Astrocyte of the spinal cord (primary cell): ENCODE results near the gene SRPK1.
"Not testable (repeated sequence)": the region's sequence is repeated elsewhere in the genome, so short reads cannot be mapped to it uniquely, and the experiment has no call there.

Experiments
- DNase-seq: peaks from one replicate; pipeline ENCODE4 v3.0.0; 2011; ENCODE audit warnings: low read depth, low spot score
- H3K4me3 ChIP-seq: 2 replicates; pipeline ENCODE4 v1.5.1; 2011; ENCODE audit warnings: low read depth, mild to moderate bottlenecking, low read length, moderate library complexity
- in situ Hi-C: cut with HindIII; loops from 2 replicates; pipeline ENCODE4 v1.10.0; 2017; ENCODE audit warnings: low sequenced_read_pairs
- TF ChIP-seq, protein P1 (sequence below): IDR thresholded peaks from 2 replicates; pipeline ENCODE4 v1.5.1; 2012; ENCODE audit warnings: low read depth, mild to moderate bottlenecking, low read length, inconsistent platforms

Gene SRPK1

GRCh38 chr6:35911871-35912653 is 8.8 kb downstream of the SRPK1 start:
- peak; percentile 33 for DNase-seq
- in situ Hi-C loops, result no loop called here
- TF ChIP-seq, protein P1, sequence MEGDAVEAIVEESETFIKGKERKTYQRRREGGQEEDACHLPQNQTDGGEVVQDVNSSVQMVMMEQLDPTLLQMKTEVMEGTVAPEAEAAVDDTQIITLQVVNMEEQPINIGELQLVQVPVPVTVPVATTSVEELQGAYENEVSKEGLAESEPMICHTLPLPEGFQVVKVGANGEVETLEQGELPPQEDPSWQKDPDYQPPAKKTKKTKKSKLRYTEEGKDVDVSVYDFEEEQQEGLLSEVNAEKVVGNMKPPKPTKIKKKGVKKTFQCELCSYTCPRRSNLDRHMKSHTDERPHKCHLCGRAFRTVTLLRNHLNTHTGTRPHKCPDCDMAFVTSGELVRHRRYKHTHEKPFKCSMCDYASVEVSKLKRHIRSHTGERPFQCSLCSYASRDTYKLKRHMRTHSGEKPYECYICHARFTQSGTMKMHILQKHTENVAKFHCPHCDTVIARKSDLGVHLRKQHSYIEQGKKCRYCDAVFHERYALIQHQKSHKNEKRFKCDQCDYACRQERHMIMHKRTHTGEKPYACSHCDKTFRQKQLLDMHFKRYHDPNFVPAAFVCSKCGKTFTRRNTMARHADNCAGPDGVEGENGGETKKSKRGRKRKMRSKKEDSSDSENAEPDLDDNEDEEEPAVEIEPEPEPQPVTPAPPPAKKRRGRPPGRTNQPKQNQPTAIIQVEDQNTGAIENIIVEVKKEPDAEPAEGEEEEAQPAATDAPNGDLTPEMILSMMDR, result no peak
- no peak overlapping the region for H3K4me3 ChIP-seq

GRCh38 chr6:35909571-35909970 is 11.3 kb downstream of the SRPK1 start:
- DNase-seq, in situ Hi-C loops, H3K4me3 ChIP-seq: not testable (repeated sequence)

- H3K4me3 ChIP-seq, in situ Hi-C loops, DNase-seq: not testable (repeated sequence)
These were observed 12.0 kb downstream of the SRPK1 start for GRCh38 chr6:35908753-35909401.

- in situ Hi-C loops, result no loop called here
- DNase-seq, result no peak
- TF ChIP-seq, protein P1, result no peak
- no peak overlapping the region for H3K4me3 ChIP-seq
These were observed 13.1 kb downstream of the SRPK1 start for GRCh38 chr6:35907750-35908149.

- no peak overlapping the region for H3K4me3 ChIP-seq
- no peak for DNase-seq
- in situ Hi-C loops, result no loop called here
- TF ChIP-seq, protein P1, result no peak
These were observed 14.4 kb downstream of the SRPK1 start for GRCh38 chr6:35906499-35906846.

DNA sequence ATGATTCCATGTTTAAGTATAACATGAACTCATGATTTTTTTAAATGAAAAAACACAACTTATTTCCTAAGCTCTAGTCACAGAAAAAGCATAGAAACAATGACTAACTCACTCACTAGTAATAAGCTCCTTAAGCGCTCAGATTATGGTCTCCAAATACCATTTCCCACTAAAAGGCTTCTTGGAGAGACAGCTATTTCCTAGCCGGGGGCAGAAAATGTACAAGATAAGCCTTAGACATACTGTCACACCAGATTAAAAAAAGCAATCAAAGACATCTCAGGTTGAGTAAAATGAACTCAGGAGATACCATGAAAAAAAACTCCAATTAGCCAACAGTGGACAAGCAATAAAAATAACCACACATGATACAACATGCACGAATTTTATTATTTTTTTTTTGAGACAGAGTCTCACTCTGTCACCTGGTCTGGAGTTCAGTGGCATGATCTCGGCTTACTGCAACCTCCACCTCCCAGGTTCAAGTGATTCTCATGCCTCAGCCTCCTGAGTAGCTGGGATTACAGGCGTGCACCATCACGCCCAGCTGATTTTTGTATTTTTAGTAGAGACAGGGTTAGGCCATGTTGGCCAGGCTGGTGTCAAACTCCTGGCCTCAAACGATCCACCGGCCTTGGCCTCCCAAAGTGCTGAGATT is 14.9 kb downstream of the SRPK1 start:
- no peak overlapping the region for H3K4me3 ChIP-seq
- TF ChIP-seq, protein P1, result no peak
- in situ Hi-C loops, result no loop called here
- no peak for DNase-seq

DNA sequence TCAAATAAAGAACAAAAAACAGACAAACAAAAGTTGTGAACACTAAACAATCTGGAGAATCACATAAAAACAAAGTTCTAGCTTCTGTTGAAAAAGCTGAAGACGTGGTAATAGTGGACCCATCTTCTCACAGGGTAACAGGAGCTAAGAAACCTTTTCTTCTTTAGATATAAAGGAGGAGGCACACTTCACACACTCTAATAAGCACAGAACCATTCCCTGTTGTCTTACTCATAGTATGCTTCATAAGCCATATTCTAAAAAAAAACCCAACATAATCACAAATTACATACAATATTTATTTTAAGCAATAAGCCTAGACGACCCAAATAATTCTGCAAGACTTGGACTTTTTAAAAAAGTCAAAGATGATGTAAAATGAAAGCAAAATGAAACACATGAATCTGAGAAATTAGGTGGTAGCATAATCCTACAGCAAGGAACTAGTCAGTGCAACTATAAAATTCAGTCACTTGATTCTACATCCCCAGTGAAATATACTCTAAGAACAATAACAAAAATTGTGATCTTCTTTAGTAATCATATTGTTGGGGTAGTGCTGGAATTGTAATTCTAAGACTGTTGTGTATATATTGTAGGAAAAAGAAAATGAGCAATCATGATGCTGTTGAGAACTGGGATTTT is 15.6 kb downstream of the SRPK1 start:
- no peak for DNase-seq
- in situ Hi-C loops, result no loop called here
- TF ChIP-seq, protein P1, result no peak
- no peak overlapping the region for H3K4me3 ChIP-seq
